Measurements from ENCODE around the gene AGAP2. TPM values are rescaled to one million over a fixed set of nuclear protein-coding genes. Genes with fewer than 3 reads are reported as not detected.
A peak's percentile ranks its signal among the peaks of the same experiment; 100 is the strongest.

The AGAP2 gene
- total and polyA plus RNA-seq, 9 of the 15 experiments (the other 6 are each of a cell fraction or from before 2014, with no cell fraction given), result 0.04 to 0.77 (median 0.28) TPM; not detected in 1

DNA sequence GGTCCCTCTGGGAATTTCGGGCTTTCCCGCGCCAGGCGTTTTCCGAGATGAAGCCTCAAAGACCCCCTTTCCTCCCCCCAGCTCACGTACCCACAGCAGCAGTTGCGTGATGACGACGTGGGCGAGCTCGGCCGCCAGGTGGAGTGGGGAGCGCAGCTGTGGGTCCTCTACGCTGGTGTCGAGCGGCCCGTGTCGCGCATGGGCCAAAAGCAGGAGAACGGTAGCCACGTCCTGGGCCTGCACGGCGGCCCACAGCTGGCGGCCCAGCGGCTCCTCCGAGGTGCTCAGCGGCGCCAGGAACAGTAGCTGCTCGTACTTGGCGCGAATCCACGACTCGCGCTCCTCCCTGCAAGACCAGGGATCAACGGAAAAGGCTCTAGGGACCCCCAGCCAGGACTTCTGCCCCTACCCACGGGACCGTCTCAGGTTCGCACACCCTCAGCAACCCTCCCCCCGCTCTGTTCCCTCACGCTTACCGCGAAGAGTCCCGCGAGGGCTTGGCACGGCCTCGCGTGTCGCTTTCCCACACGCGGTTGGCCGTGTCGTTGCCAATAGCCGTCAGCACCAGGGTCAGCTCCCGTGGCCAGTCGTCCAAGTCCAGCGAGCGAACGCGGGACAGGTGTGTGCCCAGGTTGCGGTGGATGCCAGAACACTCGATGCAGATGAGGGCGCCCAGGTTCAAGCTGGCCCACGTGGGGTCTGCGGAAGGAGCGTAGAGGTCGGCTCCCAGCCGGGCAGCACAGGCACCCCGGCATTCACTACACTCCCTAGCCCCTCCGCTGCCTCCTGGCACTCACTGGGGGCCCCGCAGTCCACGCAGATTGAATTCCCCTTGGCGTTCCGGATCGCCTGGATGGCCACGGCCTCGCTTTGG, 11.4 kb downstream of the AGAP2 start:
- 77% methylated on average over 43 of the region's 76 CpGs for whole genome bisulfite sequencing (ENCODE audit: insufficient coverage, low coverage, missing lambda C conversion rate)
- Histone ChIP-seq H3K4me3 (no peak overlapping the region), H3K9me1 (ENCODE audit: control insufficient read depth, insufficient read depth, low read length) (peaks cover 4% of the 10 kb centered on the region), H2AFZ (ENCODE audit: low read depth, low read length) (no peak overlapping the region), H3K36me3 (ENCODE audit: control insufficient read depth, insufficient read depth, low read length) (no peaks in the 10 kb centered on the region), H3K4me1 (replicated peaks in 1 of 2; ENCODE audit: control insufficient read depth in 2 of 2, insufficient read depth in 2 of 2, low read length in 2 of 2) (peaks cover 0 to 20% of the 10 kb centered on the region in 2 experiments; a peak in 2 of 5 replicates), H3K9me3 (replicated peaks; ENCODE audit: control insufficient read depth, insufficient read depth, low read depth, low read length) (no peaks in the 10 kb centered on the region; the same call in 1 of the 2 replicates), H3K27ac (ENCODE audit: extremely low read depth, low read depth, low read length) (no peak overlapping the region), H3K79me2 (ENCODE audit: control insufficient read depth, insufficient read depth, low read length) (no peaks in the 10 kb centered on the region), H3K27me3 (ENCODE audit: control insufficient read depth in 2 of 2, insufficient read depth in 2 of 2, low read length in 2 of 2) (peaks cover 25 to 29% of the 10 kb centered on the region in 2 experiments), H3K4me2 (ENCODE audit: insufficient read depth, low read length) (no peak overlapping the region), H4K20me1 (replicated peaks; ENCODE audit: control insufficient read depth, insufficient read depth, low read length) (no peaks in the 10 kb centered on the region; the same call in 1 of the 2 replicates), H3K9ac (ENCODE audit: insufficient read depth in 1 of 2, low read depth in 2 of 2, low read length in 2 of 2) (peak overlapping the region in 1 of 2 experiments; percentile 68; a peak in 1 of 4 replicates)
- DNase-seq (ENCODE audit: extremely low read depth in 1 of 4, low spot score in 3 of 4) (no peak), FAIRE-seq (no peak), ATAC-seq (no peak)
- CTCF ChIA-PET (ENCODE audit: low intra/inter-chr PET ratio), result no interaction called here
- POLR2A ChIA-PET, result interaction anchor here (0.6 kb wide), 1 partner anchor 193 kb away, joined by 4 read pairs; no protein-coding TSS in a partner anchor
- in situ Hi-C loops (cut with MboI), result no loop called here
- no TSS peak for BruUV-seq (replicated peaks)
- intact Hi-C loops (cut with micrococcal nuclease), result no loop called here
- TF ChIP-seq MTA2 (IDR thresholded peaks at IDR 0.05; ENCODE audit: low read depth) (no peak), ZNF324 (CRISPR knock-in tag; IDR thresholded peaks at IDR 0.05) (no peak), TAL1 (IDR thresholded peaks at IDR 0.05) (no peak), PCBP1 (IDR thresholded peaks at IDR 0.05; ENCODE audit: low read depth, low read length, poor library complexity, severe bottlenecking) (peak; percentile 39), TAF9B (IDR thresholded peaks at IDR 0.05; ENCODE audit: partially characterized antibody) (no peak), ILK (tag; IDR thresholded peaks at IDR 0.05; ENCODE audit: borderline replicate concordance, low read depth) (no peak)
- TF ChIP-seq, protein P1, sequence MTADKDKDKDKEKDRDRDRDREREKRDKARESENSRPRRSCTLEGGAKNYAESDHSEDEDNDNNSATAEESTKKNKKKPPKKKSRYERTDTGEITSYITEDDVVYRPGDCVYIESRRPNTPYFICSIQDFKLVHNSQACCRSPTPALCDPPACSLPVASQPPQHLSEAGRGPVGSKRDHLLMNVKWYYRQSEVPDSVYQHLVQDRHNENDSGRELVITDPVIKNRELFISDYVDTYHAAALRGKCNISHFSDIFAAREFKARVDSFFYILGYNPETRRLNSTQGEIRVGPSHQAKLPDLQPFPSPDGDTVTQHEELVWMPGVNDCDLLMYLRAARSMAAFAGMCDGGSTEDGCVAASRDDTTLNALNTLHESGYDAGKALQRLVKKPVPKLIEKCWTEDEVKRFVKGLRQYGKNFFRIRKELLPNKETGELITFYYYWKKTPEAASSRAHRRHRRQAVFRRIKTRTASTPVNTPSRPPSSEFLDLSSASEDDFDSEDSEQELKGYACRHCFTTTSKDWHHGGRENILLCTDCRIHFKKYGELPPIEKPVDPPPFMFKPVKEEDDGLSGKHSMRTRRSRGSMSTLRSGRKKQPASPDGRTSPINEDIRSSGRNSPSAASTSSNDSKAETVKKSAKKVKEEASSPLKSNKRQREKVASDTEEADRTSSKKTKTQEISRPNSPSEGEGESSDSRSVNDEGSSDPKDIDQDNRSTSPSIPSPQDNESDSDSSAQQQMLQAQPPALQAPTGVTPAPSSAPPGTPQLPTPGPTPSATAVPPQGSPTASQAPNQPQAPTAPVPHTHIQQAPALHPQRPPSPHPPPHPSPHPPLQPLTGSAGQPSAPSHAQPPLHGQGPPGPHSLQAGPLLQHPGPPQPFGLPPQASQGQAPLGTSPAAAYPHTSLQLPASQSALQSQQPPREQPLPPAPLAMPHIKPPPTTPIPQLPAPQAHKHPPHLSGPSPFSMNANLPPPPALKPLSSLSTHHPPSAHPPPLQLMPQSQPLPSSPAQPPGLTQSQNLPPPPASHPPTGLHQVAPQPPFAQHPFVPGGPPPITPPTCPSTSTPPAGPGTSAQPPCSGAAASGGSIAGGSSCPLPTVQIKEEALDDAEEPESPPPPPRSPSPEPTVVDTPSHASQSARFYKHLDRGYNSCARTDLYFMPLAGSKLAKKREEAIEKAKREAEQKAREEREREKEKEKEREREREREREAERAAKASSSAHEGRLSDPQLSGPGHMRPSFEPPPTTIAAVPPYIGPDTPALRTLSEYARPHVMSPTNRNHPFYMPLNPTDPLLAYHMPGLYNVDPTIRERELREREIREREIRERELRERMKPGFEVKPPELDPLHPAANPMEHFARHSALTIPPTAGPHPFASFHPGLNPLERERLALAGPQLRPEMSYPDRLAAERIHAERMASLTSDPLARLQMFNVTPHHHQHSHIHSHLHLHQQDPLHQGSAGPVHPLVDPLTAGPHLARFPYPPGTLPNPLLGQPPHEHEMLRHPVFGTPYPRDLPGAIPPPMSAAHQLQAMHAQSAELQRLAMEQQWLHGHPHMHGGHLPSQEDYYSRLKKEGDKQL (CRISPR knock-in tag; IDR thresholded peaks at IDR 0.05; ENCODE audit: borderline replicate concordance), result no peak
- TF ChIP-seq, protein P2, sequence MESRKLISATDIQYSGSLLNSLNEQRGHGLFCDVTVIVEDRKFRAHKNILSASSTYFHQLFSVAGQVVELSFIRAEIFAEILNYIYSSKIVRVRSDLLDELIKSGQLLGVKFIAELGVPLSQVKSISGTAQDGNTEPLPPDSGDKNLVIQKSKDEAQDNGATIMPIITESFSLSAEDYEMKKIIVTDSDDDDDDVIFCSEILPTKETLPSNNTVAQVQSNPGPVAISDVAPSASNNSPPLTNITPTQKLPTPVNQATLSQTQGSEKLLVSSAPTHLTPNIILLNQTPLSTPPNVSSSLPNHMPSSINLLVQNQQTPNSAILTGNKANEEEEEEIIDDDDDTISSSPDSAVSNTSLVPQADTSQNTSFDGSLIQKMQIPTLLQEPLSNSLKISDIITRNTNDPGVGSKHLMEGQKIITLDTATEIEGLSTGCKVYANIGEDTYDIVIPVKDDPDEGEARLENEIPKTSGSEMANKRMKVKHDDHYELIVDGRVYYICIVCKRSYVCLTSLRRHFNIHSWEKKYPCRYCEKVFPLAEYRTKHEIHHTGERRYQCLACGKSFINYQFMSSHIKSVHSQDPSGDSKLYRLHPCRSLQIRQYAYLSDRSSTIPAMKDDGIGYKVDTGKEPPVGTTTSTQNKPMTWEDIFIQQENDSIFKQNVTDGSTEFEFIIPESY (CRISPR knock-in tag; IDR thresholded peaks at IDR 0.05), result peak; percentile 97
- TF ChIP-seq, protein P3, sequence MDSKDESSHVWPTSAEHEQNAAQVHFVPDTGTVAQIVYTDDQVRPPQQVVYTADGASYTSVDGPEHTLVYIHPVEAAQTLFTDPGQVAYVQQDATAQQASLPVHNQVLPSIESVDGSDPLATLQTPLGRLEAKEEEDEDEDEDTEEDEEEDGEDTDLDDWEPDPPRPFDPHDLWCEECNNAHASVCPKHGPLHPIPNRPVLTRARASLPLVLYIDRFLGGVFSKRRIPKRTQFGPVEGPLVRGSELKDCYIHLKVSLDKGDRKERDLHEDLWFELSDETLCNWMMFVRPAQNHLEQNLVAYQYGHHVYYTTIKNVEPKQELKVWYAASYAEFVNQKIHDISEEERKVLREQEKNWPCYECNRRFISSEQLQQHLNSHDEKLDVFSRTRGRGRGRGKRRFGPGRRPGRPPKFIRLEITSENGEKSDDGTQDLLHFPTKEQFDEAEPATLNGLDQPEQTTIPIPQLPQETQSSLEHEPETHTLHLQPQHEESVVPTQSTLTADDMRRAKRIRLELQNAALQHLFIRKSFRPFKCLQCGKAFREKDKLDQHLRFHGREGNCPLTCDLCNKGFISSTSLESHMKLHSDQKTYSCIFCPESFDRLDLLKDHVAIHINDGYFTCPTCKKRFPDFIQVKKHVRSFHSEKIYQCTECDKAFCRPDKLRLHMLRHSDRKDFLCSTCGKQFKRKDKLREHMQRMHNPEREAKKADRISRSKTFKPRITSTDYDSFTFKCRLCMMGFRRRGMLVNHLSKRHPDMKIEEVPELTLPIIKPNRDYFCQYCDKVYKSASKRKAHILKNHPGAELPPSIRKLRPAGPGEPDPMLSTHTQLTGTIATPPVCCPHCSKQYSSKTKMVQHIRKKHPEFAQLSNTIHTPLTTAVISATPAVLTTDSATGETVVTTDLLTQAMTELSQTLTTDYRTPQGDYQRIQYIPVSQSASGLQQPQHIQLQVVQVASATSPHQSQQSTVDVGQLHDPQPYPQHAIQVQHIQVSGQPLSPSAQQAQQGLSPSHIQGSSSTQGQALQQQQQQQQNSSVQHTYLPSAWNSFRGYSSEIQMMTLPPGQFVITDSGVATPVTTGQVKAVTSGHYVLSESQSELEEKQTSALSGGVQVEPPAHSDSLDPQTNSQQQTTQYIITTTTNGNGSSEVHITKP (IDR thresholded peaks at IDR 0.05; ENCODE audit: partially characterized antibody), result no peak
